Breast epithelium (tissue), 4 donors: ENCODE measurements around the gene FNDC3B. TPM values are rescaled to one million over a fixed set of nuclear protein-coding genes. Genes with fewer than 3 reads are reported as not detected.

Source experiments
- DNase-seq, 2 donors: peaks; one replicate each; pipeline ENCODE4 v3.0.0-alpha.2; 2019; ENCODE audit warnings: low spot score in 2 of 2
- H3K27ac ChIP-seq, 2 donors: fragments of 200-600 bp; sonication (generic) in 1 of 2; one replicate each; pipeline ENCODE4 v1.5.1; 2016 to 2019; ENCODE audit warnings: mild to moderate bottlenecking in 1 of 2
- H3K27me3 ChIP-seq, 2 donors: fragments of 200-600 bp; sonication (generic) in 1 of 2; one replicate each; pipeline versions ENCODE4 v1.5.1 to v1.6.0; 2017 to 2019; ENCODE audit warnings: control low read depth in 1 of 2, mild to moderate bottlenecking in 1 of 2
- H3K36me3 ChIP-seq: fragments of 200-600 bp; one replicate; pipeline ENCODE4 v1.5.1; 2019
- H3K4me1 ChIP-seq, 2 donors: fragments of 200-600 bp; sonication (generic); one replicate each; pipeline ENCODE4 v1.5.1; 2016 to 2019; ENCODE audit warnings: control low read depth in 1 of 2
- H3K4me3 ChIP-seq, 3 donors: fragments of 200-600 bp; sonication (generic); 1 replicate in 2 of 3; 2 replicates in 1 of 3; pipeline ENCODE4 v1.5.1; 2016 to 2019; ENCODE audit warnings: mild to moderate bottlenecking in 3 of 3, moderate library complexity in 2 of 3
- H3K9me3 ChIP-seq, 2 donors: fragments of 200-600 bp; sonication (generic) in 1 of 2; one replicate each; pipeline ENCODE4 v1.5.1; 2016 to 2019; ENCODE audit warnings: control low read depth in 1 of 2
- CTCF ChIP-seq, 3 donors: fragments of 450-650 bp; IDR thresholded peaks; one replicate each; pipeline ENCODE4 v1.5.1; 2016 to 2017; ENCODE audit warnings: antibody characterized with exemption in 3 of 3, mild to moderate bottlenecking in 3 of 3, moderate library complexity in 3 of 3
- POLR2A ChIP-seq: fragments of 450-650 bp; IDR thresholded peaks from one replicate; pipeline ENCODE4 v1.6.1; 2016; ENCODE audit warnings: antibody characterized with exemption, mild to moderate bottlenecking, moderate library complexity
- POLR2AphosphoS5 ChIP-seq, 3 donors: sonication (generic); formaldehyde crosslinking; IDR thresholded peaks; one replicate each; pipeline ENCODE4 v1.6.1; 2017; ENCODE audit warnings: antibody characterized with exemption in 3 of 3
- intact Hi-C: fragments of 100-400 bp; cut with DNase I; formaldehyde crosslinking; loops from one replicate; pipeline ENCODE4 v1.15.1; 2023; ENCODE audit warnings: low total_unique reads
- total RNA-seq, 3 donors: library from RNA; depleted of rRNA; stranded (reverse); fragments of >200 nt; gene quantifications; one replicate each; pipeline ENCODE4 v1.1.0, GENCODE V29; 2016

FNDC3B gene
- total RNA-seq, 3 donors from 2014 or later, result 131 to 172 (median 149) TPM

- DNase-seq, result no peak
- no peaks in the 10 kb centered on the region for H3K4me1 ChIP-seq
- no peak overlapping the region for H3K4me3 ChIP-seq
- TF ChIP-seq POLR2A, result no peak
- no peak for TF ChIP-seq POLR2AphosphoS5 (IDR thresholded peaks at IDR 0.05)
- TF ChIP-seq CTCF (IDR thresholded peaks at IDR 0.05), result no peak
- intact Hi-C loops, result no loop called here
- H3K27me3 ChIP-seq, result no peaks in the 10 kb centered on the region
- no peaks in the 10 kb centered on the region for H3K36me3 ChIP-seq
- H3K9me3 ChIP-seq, result no peaks in the 10 kb centered on the region
- H3K27ac ChIP-seq, result no peak overlapping the region
These were observed 107.9 kb downstream of the FNDC3B start for GRCh38 chr3:172147113-172147818.

GRCh38 chr3:172148241-172148640 is 108.9 kb downstream of the FNDC3B start:
- Histone ChIP-seq H3K4me1 (peaks cover 5 to 8% of the 10 kb centered on the region in 2 donors), H3K27ac (no peak overlapping the region), H3K27me3 (no peaks in the 10 kb centered on the region), H3K36me3 (no peaks in the 10 kb centered on the region), H3K9me3 (no peaks in the 10 kb centered on the region), H3K4me3 (no peak overlapping the region)
- TF ChIP-seq POLR2AphosphoS5 (IDR thresholded peaks at IDR 0.05) (no peak), POLR2A (no peak), CTCF (IDR thresholded peaks at IDR 0.05) (no peak)
- intact Hi-C loops, result no loop called here
- DNase-seq, result no peak

- Histone ChIP-seq H3K27ac (no peak overlapping the region), H3K27me3 (no peaks in the 10 kb centered on the region), H3K9me3 (no peaks in the 10 kb centered on the region), H3K4me3 (no peak overlapping the region), H3K4me1 (peaks cover 5 to 14% of the 10 kb centered on the region in 2 donors), H3K36me3 (no peaks in the 10 kb centered on the region)
- intact Hi-C loops, result no loop called here
- DNase-seq, result no peak
- TF ChIP-seq POLR2AphosphoS5 (IDR thresholded peaks at IDR 0.05) (no peak), POLR2A (no peak)
These were observed 109.6 kb downstream of the FNDC3B start for GRCh38 chr3:172148702-172149565.

GRCh38 chr3:172150268-172150667 is 110.9 kb downstream of the FNDC3B start:
- H3K27ac ChIP-seq, result no peak overlapping the region
- TF ChIP-seq POLR2A (no peak), CTCF (IDR thresholded peaks at IDR 0.05) (no peak), POLR2AphosphoS5 (IDR thresholded peaks at IDR 0.05) (no peak)
- H3K4me1 ChIP-seq, result peaks cover 6 to 28% of the 10 kb centered on the region in 2 donors
- H3K36me3 ChIP-seq, result no peaks in the 10 kb centered on the region
- H3K27me3 ChIP-seq, result no peaks in the 10 kb centered on the region
- DNase-seq, result no peak
- H3K4me3 ChIP-seq, result no peak overlapping the region
- intact Hi-C loops, result loop anchor here (5.0 to 10.0 kb wide), 2 partner anchors 105 to 152 kb away; no protein-coding TSS in a partner anchor
- H3K9me3 ChIP-seq, result no peaks in the 10 kb centered on the region

- intact Hi-C loops, result loop anchor here (5.0 to 10.0 kb wide), 2 partner anchors 106 to 151 kb away; no protein-coding TSS in a partner anchor
- no peak for DNase-seq
- no peak overlapping the region for H3K27ac ChIP-seq
These were observed 111.7 kb downstream of the FNDC3B start for GRCh38 chr3:172150913-172151650.

More at GRCh38 chr3:172150913-172151650, 111.7 kb downstream of the FNDC3B start:
- H3K4me3 ChIP-seq, result no peak overlapping the region
- no peaks in the 10 kb centered on the region for H3K36me3 ChIP-seq
- no peaks in the 10 kb centered on the region for H3K27me3 ChIP-seq
- TF ChIP-seq CTCF (IDR thresholded peaks at IDR 0.05) (no peak), POLR2A (no peak), POLR2AphosphoS5 (IDR thresholded peaks at IDR 0.05) (no peak)
- H3K9me3 ChIP-seq, result no peaks in the 10 kb centered on the region
- H3K4me1 ChIP-seq, result peaks cover 13 to 36% of the 10 kb centered on the region in 2 donors
